ENCODE data around the gene THSD7B.
"Not testable (repeated sequence)": the region's sequence is repeated elsewhere in the genome, so short reads cannot be mapped to it uniquely, and the experiment has no call there.

The THSD7B gene, protein sequence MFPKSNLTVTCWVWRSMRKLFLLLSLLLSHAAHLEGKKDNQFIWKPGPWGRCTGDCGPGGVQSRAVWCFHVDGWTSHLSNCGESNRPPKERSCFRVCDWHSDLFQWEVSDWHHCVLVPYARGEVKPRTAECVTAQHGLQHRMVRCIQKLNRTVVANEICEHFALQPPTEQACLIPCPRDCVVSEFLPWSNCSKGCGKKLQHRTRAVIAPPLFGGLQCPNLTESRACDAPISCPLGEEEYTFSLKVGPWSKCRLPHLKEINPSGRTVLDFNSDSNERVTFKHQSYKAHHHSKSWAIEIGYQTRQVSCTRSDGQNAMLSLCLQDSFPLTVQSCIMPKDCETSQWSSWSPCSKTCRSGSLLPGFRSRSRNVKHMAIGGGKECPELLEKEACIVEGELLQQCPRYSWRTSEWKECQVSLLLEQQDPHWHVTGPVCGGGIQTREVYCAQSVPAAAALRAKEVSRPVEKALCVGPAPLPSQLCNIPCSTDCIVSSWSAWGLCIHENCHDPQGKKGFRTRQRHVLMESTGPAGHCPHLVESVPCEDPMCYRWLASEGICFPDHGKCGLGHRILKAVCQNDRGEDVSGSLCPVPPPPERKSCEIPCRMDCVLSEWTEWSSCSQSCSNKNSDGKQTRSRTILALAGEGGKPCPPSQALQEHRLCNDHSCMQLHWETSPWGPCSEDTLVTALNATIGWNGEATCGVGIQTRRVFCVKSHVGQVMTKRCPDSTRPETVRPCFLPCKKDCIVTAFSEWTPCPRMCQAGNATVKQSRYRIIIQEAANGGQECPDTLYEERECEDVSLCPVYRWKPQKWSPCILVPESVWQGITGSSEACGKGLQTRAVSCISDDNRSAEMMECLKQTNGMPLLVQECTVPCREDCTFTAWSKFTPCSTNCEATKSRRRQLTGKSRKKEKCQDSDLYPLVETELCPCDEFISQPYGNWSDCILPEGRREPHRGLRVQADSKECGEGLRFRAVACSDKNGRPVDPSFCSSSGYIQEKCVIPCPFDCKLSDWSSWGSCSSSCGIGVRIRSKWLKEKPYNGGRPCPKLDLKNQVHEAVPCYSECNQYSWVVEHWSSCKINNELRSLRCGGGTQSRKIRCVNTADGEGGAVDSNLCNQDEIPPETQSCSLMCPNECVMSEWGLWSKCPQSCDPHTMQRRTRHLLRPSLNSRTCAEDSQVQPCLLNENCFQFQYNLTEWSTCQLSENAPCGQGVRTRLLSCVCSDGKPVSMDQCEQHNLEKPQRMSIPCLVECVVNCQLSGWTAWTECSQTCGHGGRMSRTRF (N-terminal part only)

DNA sequence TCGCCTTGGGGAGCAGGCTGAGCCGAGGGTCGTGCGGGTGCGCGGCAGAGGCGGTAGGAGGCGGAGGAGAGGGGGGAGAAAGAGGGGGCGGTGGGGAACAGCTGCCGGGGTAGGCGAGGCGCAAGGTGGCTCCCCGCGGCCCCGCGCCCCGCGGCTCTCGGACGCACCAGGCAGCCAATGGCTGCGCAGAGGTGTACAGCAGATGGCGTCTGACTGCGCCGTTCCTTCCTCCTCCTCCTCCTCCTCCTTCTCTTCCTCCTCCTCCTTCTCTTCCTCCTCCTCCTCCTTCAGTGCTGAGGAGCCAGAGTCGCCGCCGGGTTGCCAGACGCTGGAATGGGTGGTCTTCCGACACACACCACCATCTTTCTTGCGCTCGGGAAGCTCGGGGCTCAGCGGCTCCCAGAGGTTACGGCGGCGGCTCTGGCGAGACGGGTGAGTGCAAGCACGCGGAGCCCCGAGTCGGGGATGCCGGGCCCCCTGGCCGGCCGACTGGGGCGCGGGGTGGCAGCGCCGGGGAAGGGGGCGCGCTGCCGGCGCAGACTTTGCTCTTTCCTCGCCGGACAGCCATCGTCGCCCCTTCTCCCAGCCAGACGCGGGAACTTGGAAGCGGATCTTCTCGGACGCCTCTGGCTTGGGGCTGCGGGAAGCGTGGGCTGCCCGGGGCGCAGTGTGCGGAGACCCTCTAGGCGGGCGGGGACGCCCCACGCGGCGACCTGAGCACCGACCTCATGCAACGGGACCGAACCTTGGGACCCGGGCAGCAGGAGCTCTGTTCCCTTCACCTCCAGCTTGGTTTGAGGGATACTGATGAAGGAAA is at the start of gene THSD7B:
Gene THSD7B (plus strand): TSS at position 290 of the 817 bp plus-strand sequence. CDS start 116,634 bp downstream, outside the sequence.
- peak; percentile 2 for DNase-seq (ENCODE audit: low spot score)

DNA sequence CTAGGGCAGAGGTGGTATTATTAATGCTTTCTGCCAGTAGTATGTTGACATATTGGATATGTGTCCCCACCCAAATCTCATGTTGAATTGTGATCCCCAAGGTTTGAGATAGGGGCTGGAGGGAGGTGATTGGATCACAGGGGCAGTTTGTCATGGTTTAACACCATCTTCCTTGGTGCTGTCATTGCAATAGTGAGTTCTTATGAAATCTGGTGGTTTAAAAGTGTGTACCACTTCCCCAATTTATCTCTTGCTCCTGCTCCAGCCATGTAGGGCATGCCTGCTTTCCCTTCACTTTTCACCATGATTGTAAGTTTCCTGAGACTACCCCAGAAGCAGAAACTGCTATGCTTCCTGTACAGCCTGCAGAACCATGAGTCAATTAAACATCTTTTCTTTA is 47.1 kb upstream of the THSD7B start:
- DNase-seq (ENCODE audit: low spot score), result no peak

DNA sequence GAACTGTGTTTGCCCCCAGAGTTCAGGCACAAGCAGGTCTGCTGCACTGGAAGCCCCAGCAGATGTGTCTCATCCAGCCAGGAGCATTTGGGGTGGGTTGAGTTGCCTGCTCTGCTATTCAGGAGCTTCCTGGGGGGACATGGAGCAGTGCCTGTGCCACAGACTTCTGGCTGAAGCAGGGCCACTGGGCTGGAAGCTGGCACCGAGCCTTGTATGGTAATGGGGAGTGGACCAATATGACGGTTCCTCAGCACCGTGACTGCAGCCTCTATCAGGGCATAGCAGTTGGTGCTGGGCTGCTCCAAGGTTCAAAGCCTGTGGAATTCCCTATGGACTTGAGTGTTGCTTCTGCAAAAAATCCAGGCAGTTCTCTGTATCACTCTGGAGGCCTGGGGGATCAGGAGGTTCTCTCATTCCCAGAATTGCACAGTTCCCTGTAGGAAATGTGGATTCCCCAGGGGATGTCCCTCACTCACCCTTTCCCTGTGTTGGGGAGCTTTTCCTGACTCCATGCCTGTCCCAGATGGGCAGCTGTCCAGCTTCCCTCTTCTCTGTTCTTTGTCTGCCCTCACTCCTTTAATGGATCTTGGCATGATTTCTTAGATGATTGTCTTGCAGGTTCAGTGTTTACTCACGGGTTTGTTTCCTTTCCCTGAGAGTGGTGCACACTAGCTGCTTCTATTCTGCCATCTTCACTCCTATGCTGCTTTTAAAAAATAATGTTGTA is 37.2 kb upstream of the THSD7B start:
- no peak for DNase-seq (ENCODE audit: low spot score)

DNA sequence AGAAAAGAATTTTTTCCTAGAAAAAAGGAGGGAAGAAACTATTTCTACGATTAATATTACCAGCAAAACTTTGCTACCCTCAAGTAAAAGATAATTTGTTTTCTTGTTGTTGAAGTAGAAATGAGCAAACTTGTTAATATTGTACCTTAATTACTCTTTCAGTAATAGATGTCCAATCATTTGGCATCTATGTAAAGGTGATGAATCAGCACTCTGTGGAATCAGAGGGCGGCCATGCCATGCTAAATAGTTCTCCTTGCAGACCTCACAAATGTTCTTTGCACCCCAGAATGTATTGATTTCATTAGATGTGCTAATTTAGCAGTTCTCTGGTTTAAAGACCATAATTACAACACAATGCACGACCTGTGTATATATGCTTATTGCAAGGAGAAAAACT is 29.1 kb upstream of the THSD7B start:
- DNase-seq (ENCODE audit: low spot score), result no peak

DNA sequence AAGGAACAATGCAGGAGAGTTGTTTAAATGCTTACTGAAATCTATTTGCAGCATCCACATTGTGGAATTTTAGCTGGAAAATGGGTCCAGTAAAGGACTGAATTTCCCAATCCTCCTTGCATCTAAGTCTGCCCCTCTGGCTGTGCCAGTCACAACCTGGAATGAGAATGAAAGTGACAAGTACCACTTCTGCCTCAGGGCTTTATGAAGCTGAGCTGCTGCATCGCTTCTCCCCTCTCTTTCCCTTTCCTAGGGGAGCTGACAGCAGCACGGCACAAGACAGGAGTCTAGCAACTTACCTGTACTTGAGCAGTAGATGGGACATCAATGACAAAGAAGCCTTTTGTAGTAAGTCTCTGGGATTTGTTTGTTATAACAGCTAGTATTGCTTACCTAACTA is 27.3 kb upstream of the THSD7B start:
- no peak for DNase-seq (ENCODE audit: low spot score)

DNA sequence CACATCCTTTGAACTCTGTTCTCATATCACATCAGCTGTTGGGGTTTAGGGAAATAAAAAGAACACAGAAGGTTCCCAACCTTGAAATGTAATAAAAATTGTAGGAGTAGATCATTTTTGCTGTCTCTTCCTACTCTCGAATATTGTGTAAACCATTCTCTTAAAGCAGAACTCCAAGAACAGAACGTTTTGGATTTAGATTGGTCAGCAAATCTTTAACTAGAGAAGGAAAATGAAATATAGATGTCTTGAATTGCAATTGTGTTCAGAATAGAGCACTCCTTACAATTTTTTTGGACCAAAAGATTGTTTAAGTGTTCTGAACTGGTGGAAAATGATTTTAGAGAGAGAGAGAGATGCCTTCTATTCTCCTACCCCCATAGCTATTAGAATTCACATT is 23.9 kb upstream of the THSD7B start:
- no peak for DNase-seq (ENCODE audit: low spot score)

DNA sequence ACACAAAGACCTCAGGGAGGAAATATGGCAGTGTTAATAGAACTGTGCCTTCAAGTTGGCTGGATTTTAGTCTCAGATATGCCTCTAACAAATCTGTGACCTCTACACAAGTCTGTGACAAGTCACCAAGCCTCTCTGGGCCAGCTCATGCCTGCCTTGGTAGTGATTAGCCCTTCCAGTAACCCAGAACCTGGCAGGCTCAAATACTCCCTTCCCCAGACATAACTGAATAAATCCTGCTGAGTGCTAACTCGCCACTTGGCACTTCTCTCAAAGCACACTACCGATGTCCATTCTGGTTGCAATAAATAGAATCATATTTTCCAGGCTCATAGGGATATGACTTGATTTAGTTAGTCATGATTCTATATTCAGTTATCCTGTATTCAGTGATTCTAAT is 15.3 kb upstream of the THSD7B start:
- DNase-seq (ENCODE audit: low spot score), result no peak

DNA sequence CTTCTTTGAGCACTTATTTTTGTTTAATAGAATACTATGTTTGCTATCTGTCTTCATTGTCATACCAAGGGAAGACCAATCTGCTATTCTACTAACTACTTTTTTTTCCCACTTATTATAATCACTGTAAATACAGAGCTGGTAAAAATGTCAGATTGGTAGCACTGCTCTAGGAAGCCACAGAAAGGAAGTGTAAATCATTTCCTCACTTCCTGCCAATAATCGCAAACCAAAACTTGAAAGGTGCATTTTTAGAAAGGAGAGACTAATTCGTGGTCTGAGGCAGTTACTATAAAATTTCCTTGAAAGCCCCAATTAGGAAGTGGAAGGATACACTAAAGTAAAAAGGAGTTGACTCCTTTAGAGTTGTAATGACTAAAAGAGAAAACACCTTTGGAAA is 13.9 kb upstream of the THSD7B start:
- no peak for DNase-seq (ENCODE audit: low spot score)

DNA sequence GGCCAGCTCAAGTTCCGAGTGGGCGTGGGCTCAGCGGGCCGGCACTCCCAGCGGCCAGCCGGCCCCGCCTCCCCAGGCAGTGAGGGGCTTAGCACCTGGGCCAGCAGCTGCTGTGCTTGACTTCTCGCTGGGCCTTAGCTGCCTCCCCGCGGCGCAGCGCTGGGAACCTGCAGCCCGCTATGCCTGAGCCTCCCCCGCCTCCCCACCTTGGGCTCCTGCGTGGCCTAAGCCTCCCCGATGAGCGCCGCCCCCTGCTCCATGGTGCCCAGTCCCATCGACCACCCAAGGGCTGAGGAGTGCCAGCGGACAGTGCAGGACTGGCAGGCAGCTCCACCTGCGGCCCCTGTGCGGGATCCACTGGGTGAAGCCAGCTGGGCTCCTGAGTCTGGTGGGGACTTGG is 6.8 kb upstream of the THSD7B start:
- DNase-seq (ENCODE audit: low spot score), result not testable (repeated sequence)

DNA sequence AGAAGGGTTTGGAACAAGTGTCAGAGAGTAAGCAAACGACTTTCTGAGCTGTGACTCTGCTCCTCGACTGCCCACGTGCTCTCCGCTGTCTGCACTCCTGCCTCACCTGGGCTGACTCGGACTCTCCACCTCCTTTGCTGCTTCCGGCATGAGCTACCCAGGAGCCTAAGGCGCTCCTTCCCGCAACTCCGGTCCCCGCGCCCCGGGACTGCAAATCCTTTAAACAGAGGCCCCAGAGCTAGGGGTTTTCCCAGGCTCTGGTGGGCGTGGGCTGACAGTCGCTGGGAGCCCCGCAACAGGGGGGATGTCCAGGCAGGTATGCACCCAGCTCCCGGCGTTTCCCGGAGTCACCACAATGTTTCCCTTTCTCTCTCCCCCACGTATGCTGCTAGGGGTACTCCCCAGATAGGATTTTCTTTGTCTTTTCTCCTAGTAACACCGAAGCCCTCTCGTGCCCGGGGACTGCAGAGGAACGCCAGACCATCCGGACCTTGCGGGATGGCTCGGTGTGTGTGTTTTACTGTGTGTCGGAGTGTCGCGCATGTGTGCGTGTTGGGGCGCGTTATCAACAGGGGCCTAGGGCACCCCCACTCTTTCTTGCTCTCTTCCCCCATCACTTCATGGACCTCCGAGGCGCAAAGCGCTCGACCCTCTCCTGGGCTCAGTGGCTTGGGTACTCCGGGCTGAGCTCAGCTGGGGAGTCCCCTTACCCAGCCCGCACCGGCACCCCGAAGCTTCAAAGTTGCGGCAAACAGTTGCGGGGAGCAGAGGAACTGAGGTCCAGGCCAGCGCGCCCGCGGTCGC is 691 bp upstream of the THSD7B start:
- DNase-seq (ENCODE audit: low spot score), result peak; percentile 46

DNA sequence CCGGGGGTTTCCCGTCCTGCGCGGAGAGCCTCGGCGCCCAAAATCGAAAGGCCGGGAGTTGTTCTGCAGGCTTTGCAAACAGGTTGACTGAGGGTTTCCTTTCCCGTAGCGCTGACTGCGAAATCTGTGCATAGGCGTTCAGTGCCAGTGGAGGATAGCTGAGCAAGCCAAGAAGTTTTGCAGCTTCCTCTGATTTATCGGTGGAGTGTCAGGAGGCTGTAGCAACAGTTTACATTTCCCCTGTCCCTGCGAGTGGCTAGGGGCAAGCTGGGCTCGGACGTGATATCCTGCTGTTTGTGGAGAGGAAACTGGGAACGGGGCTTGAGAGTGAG is 694 bp downstream of the THSD7B start:
- peak; percentile 11 for DNase-seq (ENCODE audit: low spot score)

DNA sequence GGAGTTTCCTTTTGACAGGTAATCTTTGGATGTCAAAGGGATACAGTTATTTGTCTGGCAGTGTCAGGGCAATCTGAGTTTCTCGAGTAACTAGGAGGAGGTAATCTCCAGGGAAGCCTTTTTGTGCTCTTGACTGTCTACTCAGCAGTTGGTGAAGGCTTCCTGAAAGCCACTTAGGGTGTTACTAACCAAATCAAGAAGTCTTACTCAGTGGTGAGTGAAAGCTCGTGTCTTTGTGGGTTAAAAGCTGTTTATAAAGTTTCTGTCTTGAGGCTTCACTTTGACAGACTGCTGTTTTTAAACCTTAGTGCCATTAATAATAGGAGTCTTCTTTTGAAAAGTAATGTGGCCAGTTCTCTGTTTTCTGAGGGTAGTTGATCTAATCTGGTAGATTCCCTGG is 1.7 kb downstream of the THSD7B start:
- no peak for DNase-seq (ENCODE audit: low spot score)

DNA sequence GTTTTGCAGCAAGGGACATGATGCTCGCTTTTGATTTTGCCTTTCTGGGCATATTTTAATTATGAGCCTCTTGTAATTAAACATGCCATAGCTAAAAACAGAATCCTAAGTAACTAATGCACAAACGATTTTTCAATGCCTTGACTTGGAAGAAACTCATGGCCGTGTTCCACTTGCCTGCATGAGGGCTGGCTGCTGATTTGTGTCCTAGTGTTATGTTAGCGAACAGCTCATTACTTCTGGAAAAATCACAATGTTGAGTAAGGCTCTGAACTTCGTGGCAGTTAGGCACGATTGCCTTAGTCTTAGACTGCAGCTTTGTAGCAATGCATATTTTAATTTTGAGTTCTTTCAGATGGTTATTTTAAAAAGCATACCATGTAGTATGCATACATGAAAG is 4.5 kb downstream of the THSD7B start:
- DNase-seq (ENCODE audit: low spot score), result no peak

DNA sequence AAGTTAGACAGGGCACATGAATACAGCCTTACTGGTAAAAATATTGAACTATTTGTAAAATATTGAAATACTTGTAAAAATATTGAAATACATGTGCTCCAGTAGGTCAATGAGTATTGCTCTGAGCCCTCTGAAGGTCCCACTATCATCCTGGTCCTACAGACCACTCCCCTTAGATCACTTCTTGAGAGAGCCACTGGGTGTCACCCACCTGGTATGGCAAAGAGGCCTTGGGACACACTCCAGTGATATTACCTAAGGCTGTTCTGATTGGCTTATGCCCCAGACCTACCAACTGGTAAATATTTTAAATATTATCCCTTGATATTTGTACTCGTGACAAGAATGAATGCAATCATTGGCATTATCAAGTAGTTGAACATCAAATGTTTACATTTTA is 5.0 kb downstream of the THSD7B start:
- DNase-seq (ENCODE audit: low spot score), result no peak

DNA sequence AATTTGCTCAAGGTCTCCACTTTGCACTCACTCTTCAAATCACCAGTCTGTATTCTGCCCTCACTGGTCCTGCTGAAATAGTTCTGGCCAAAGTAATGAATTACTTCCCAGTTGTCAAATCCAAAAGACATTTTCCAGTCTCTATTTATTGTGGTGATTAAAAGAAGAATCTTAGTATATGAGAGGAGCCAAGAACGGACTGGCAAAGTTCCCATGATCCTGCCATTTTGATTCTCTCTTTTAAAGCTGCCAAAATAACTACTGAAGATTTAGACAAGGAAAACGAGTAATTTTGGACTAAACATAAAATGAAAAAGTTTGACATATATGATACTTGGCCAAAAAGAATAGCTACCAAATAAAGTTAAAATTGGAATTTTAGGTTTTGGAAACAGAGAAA is 12.0 kb downstream of the THSD7B start:
- DNase-seq (ENCODE audit: low spot score), result no peak

DNA sequence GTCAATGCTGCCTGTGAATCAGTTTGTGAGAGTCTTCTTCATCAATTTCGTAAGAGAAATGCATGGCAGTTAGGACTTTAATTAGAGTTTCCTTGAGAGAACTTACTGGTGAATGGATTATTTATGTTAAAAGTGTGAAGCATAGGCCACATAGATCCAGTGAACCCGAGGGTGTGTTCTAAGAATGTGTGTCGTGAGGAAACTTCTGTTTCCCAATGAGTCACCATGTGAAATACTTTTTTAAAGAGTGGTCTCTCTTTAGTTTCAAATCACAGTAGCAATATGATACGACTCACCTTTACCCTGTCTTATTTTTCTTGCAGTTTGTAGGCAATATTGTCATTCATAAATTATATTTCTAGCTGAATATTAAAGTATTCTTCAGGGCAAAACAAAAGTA is 18.5 kb downstream of the THSD7B start:
- peak; percentile 10 for DNase-seq (ENCODE audit: low spot score)

DNA sequence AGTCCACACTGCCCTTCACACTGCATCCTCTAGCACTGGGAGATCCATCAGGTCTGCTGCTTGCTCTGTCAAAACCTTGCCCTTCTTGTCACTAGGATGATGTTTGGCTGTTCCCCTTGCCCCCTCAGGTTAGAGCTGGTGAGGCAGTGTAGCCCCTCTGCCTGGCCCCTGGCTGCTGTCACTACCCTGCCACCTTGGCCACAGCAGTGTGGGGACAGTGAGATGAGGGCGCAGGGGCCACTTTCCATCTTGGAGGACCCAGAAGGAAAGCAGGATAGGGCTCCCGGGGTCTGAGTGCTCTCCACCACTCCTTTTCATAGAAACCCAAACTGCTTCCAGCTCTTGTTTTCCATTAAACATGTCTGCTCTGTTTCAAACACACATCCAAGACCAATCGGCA is 19.9 kb downstream of the THSD7B start:
- DNase-seq (ENCODE audit: low spot score), result no peak

DNA sequence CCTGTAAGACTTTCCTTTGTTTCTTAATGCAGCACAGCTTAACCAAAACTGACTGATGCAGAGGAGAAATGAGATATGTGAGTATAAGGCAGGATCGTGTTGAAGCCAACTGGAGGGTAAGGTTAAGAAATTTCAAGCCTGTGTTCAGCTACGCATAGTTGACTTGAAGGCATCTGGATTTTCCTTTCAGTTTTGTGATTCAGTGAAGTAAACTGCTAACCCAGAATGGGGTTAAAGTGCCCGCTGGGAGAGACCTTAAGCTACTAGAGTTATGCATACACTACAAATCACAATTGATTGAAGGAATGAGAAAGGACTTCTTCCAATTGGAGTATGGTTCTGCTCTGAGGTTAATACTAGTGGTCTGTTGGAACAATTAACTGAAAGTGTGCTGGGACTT is 22.6 kb downstream of the THSD7B start:
- peak; percentile 53 for DNase-seq (ENCODE audit: low spot score)

DNA sequence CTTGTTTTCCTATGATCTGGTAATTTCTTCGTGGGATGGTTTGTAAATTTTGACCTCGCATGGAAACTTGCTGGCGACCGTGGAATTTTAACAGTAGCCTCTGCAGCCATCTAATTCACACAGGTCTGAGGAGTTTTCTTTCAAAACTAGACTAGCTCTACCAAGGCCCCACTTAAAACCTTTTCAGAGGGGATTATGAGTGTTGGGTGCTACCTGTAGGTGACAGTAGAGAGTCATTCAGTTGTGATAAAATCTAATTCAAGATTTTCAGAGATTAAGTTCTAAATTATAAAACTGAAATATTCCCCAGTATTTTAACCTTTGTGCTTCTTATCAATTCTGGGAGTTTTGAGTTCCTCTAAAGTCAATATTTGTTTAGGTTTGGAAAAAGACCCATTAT is 31.0 kb downstream of the THSD7B start:
- DNase-seq (ENCODE audit: low spot score), result no peak

DNA sequence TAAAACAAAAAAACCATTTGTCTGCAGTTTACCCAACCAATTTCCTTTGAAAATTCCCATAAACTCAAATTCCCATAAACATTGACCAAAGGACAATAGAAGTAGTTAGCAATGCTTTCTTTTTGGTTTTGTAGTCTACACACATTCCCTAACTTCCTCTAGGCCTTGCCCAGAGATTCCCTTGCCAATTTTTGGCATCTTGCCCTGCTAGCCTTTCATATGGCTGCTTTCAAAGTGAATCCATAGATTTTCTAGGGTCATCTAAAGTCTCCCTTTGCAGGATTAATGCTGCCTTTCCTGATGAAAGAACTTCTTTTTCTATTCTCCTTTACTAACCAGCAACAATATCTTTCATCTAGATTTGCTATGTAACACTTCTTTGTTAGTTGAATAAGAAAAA is 33.4 kb downstream of the THSD7B start:
- no peak for DNase-seq (ENCODE audit: low spot score)

All from kidney tubule cell (primary cell).